HepG2 (cell line): ENCODE data around the gene SAP30. TPM values are rescaled to one million over a fixed set of nuclear protein-coding genes. Genes with fewer than 3 reads are reported as not detected.

ENCODE experiments used
- ATRX ChIP-seq: sonication (generic); formaldehyde crosslinking; IDR thresholded peaks from 2 replicates; pipeline ENCODE4 v1.4.0; 2020; ENCODE audit warnings: missing genetic modification reagents, borderline replicate concordance
- GPN1 ChIP-seq: sonication (generic); formaldehyde crosslinking; IDR thresholded peaks from 2 replicates; pipeline ENCODE4 v1.5.1; 2020; ENCODE audit warnings: missing genetic modification reagents, borderline replicate concordance
- GTF3A ChIP-seq: sonication (generic); formaldehyde crosslinking; conservative IDR thresholded peaks from 2 replicates; pipeline ENCODE4 v1.4.0; 2020; ENCODE audit warnings: mild to moderate bottlenecking, missing genetic modification reagents
- KDM1A ChIP-seq: IDR thresholded peaks from 2 replicates; pipeline ENCODE4 v1.6.1; 2016; ENCODE audit warnings: missing compliant biosample characterization
- RBM39 ChIP-seq: fragments of 200-400 bp; formaldehyde crosslinking; IDR thresholded peaks from one replicate; pipeline ENCODE4 v1.6.1; 2018; ENCODE audit warnings: antibody characterized with exemption, mild to moderate bottlenecking, low read depth, low read length; ENCODE audit not compliant: poor library complexity, severe bottlenecking
- SMAD9 ChIP-seq: sonication (generic); formaldehyde crosslinking; IDR thresholded peaks from 2 replicates; pipeline ENCODE4 v1.5.1; 2020; ENCODE audit warnings: mild to moderate bottlenecking, missing genetic modification reagents
- SP5 ChIP-seq: IDR thresholded peaks from 2 replicates; pipeline ENCODE4 v1.6.1; 2016; ENCODE audit warnings: low read depth, borderline replicate concordance
- SRY ChIP-seq: sonication (generic); formaldehyde crosslinking; IDR thresholded peaks from 2 replicates; pipeline ENCODE4 v1.8.0; 2022; ENCODE audit warnings: mild to moderate bottlenecking, missing genetic modification reagents
- ZMYM4 ChIP-seq: sonication (generic); formaldehyde crosslinking; IDR thresholded peaks from 2 replicates; pipeline ENCODE4 v1.8.1; 2023; ENCODE audit warnings: mild to moderate bottlenecking, missing genetic modification reagents
- ZNF124 ChIP-seq: sonication (generic); formaldehyde crosslinking; IDR thresholded peaks from 2 replicates; pipeline ENCODE4 v1.4.0; 2020; ENCODE audit warnings: missing genetic modification reagents
- ZNF235 ChIP-seq: sonication (generic); formaldehyde crosslinking; IDR thresholded peaks from 2 replicates; pipeline ENCODE4 v1.8.1; 2023; ENCODE audit warnings: mild to moderate bottlenecking, missing genetic modification reagents, borderline replicate concordance
- ZNF24 ChIP-seq: fragments of 450-650 bp; IDR thresholded peaks from 2 replicates; pipeline ENCODE4 v1.6.1; 2017; ENCODE audit warnings: antibody characterized with exemption, mild to moderate bottlenecking
- ZNF329 ChIP-seq: sonication (generic); formaldehyde crosslinking; IDR thresholded peaks from 2 replicates; pipeline ENCODE4 v1.9.0; 2021; ENCODE audit warnings: low read depth, mild to moderate bottlenecking, missing genetic modification reagents
- ZNF549 ChIP-seq: sonication (generic); formaldehyde crosslinking; IDR thresholded peaks from 2 replicates; pipeline ENCODE4 v1.5.0; 2020; ENCODE audit warnings: missing genetic modification reagents
- ZNF83 ChIP-seq: sonication (generic); formaldehyde crosslinking; IDR thresholded peaks from 2 replicates; pipeline ENCODE4 v1.4.0; 2020; ENCODE audit warnings: missing genetic modification reagents, mild to moderate bottlenecking, borderline replicate concordance
- polyA plus RNA-seq, 8 experiments: library from polyadenylated mRNA; depleted of rRNA in 3 of 8; stranded (reverse) in 7 of 8; unstranded in 1 of 8; fragments of >200 nt; fragmentation: Illumina TruSeq in 4 of 8; extraction: Trizol in 4 of 8; gene quantifications; 2 replicates each; pipeline versions ENCODE4 v1.2.1 to v1.2.3, GENCODE V29; 2011 to 2016; ENCODE audit warnings: low read depth in 4 of 8, missing spikeins in 1 of 8, mixed read lengths in 1 of 8; ENCODE audit not compliant: insufficient read depth in 1 of 8
- total RNA-seq, 5 experiments: library from RNA; depleted of rRNA; stranded (reverse); fragments of >200 nt; fragmentation: Illumina TruSeq; extraction: Trizol; gene quantifications; 2 replicates each; pipeline ENCODE4 v1.2.3, GENCODE V29; 2016; ENCODE audit warnings: low read depth in 1 of 5
- TF ChIP-seq, protein P1 (sequence below): sonication (generic); formaldehyde crosslinking; IDR thresholded peaks from 2 replicates; pipeline ENCODE4 v1.4.0; 2020; ENCODE audit warnings: missing genetic modification reagents, borderline replicate concordance
- TF ChIP-seq, protein P2 (sequence below), 2 experiments: sonication (generic) in 1 of 2; formaldehyde crosslinking in 1 of 2; IDR thresholded peaks; 2 replicates each; pipeline versions ENCODE4 v1.6.1 to v1.9.0; 2014 to 2022; ENCODE audit warnings: antibody characterized with exemption in 1 of 2, borderline replicate concordance in 1 of 2, inconsistent platforms in 1 of 2, low read depth in 1 of 2, missing genetic modification reagents in 1 of 2
- TF ChIP-seq, protein P3 (sequence below): IDR thresholded peaks from 2 replicates; pipeline ENCODE4 v1.6.1; 2016; ENCODE audit warnings: mild to moderate bottlenecking

SAP30 gene
- total and polyA plus RNA-seq, 2 of the 13 experiments (the other 11 are each of a cell fraction or from before 2014, with no cell fraction given), result 14.2 to 25.1 TPM

- TF ChIP-seq ZNF24 (no peak), ZNF235 (no peak), SRY (CRISPR knock-in tag) (no peak; the same call in 1 of the 2 replicates), SMAD9 (CRISPR knock-in tag) (no peak), GPN1 (CRISPR knock-in tag) (no peak), ZMYM4 (CRISPR knock-in tag) (peak; percentile 98), GTF3A (no peak), SP5 (CRISPR knock-in tag) (no peak; the same call in 1 of the 2 replicates), ZNF83 (peak; percentile 86; the same call in 1 of the 2 replicates), RBM39 (peak; percentile 81), ATRX (CRISPR knock-in tag) (no peak), ZNF329 (CRISPR knock-in tag) (0 out of 2 replicates have a peak, but pooled peaks have one; percentile 39), ZNF124 (CRISPR knock-in tag) (no peak; the same call in 1 of the 2 replicates), ZNF549 (CRISPR knock-in tag) (no peak), KDM1A (no peak)
- TF ChIP-seq, protein P1, sequence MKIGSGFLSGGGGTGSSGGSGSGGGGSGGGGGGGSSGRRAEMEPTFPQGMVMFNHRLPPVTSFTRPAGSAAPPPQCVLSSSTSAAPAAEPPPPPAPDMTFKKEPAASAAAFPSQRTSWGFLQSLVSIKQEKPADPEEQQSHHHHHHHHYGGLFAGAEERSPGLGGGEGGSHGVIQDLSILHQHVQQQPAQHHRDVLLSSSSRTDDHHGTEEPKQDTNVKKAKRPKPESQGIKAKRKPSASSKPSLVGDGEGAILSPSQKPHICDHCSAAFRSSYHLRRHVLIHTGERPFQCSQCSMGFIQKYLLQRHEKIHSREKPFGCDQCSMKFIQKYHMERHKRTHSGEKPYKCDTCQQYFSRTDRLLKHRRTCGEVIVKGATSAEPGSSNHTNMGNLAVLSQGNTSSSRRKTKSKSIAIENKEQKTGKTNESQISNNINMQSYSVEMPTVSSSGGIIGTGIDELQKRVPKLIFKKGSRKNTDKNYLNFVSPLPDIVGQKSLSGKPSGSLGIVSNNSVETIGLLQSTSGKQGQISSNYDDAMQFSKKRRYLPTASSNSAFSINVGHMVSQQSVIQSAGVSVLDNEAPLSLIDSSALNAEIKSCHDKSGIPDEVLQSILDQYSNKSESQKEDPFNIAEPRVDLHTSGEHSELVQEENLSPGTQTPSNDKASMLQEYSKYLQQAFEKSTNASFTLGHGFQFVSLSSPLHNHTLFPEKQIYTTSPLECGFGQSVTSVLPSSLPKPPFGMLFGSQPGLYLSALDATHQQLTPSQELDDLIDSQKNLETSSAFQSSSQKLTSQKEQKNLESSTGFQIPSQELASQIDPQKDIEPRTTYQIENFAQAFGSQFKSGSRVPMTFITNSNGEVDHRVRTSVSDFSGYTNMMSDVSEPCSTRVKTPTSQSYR (CRISPR knock-in tag), result no peak
- TF ChIP-seq, protein P2, sequence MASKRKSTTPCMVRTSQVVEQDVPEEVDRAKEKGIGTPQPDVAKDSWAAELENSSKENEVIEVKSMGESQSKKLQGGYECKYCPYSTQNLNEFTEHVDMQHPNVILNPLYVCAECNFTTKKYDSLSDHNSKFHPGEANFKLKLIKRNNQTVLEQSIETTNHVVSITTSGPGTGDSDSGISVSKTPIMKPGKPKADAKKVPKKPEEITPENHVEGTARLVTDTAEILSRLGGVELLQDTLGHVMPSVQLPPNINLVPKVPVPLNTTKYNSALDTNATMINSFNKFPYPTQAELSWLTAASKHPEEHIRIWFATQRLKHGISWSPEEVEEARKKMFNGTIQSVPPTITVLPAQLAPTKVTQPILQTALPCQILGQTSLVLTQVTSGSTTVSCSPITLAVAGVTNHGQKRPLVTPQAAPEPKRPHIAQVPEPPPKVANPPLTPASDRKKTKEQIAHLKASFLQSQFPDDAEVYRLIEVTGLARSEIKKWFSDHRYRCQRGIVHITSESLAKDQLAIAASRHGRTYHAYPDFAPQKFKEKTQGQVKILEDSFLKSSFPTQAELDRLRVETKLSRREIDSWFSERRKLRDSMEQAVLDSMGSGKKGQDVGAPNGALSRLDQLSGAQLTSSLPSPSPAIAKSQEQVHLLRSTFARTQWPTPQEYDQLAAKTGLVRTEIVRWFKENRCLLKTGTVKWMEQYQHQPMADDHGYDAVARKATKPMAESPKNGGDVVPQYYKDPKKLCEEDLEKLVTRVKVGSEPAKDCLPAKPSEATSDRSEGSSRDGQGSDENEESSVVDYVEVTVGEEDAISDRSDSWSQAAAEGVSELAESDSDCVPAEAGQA (IDR thresholded peaks at IDR 0.05; ENCODE audit: low read depth), result peak; percentile 39; the same call in 1 of the 2 replicates
- TF ChIP-seq, protein P2 (CRISPR knock-in tag; IDR thresholded peaks at IDR 0.05; ENCODE audit: borderline replicate concordance), result no peak
- TF ChIP-seq, protein P3, sequence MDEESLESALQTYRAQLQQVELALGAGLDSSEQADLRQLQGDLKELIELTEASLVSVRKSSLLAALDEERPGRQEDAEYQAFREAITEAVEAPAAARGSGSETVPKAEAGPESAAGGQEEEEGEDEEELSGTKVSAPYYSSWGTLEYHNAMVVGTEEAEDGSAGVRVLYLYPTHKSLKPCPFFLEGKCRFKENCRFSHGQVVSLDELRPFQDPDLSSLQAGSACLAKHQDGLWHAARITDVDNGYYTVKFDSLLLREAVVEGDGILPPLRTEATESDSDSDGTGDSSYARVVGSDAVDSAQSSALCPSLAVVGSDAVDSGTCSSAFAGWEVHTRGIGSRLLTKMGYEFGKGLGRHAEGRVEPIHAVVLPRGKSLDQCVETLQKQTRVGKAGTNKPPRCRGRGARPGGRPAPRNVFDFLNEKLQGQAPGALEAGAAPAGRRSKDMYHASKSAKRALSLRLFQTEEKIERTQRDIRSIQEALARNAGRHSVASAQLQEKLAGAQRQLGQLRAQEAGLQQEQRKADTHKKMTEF, result peak; percentile 87
Observed at GRCh38 chr4:173334085-173334890, 36.5 kb upstream of the SAP30 start, which contains the start of gene HMGB2 (continued).
